GM19467 (cell line): ENCODE measurements around the gene PRC1.

ENCODE experiments used
- ATAC-seq: cut with Tn5 transposase; IDR thresholded peaks from one replicate; pipeline ENCODE4 v1.9.1; 2021; ENCODE audit warnings: mild to moderate bottlenecking, moderate library complexity; ENCODE audit not compliant: unreplicated experiment

PRC1 gene

DNA sequence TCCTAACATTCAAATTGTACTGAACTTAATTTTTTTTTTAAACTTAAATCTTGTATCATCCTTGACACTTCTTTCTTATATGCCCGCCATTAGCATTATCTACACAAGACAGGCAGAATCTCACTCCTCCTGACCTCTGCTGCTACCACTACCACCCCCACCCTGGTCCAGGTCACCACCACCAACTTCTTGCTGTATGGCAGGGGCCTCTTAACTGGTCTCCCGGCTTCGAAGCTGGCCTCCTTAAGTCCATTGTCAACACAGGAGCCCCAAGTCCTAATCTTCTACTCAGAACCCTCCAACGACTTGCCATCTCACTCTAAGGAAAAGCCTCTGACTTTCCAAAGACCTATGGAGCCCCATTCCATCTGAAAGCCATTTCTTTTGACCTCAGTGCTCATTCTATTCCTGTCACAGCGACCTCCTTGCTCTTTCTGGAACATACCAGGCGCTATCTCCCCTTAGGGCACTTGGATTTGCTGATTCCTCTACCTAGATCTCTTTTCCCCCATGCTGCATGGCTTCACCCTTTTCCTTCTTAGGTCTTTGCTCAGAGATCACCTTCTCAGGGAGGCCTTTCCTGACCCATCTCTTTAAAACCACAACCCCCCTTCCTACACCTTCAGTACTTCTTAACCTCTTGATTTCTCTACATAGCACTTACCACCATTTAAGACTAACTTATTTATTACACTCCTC lies 2.6 kb downstream of the PRC1 start:
- no peak for ATAC-seq

- ATAC-seq: no peak
Measured at GRCh38 chr15:90990446-90990845, 3.9 kb downstream of the PRC1 start.

DNA sequence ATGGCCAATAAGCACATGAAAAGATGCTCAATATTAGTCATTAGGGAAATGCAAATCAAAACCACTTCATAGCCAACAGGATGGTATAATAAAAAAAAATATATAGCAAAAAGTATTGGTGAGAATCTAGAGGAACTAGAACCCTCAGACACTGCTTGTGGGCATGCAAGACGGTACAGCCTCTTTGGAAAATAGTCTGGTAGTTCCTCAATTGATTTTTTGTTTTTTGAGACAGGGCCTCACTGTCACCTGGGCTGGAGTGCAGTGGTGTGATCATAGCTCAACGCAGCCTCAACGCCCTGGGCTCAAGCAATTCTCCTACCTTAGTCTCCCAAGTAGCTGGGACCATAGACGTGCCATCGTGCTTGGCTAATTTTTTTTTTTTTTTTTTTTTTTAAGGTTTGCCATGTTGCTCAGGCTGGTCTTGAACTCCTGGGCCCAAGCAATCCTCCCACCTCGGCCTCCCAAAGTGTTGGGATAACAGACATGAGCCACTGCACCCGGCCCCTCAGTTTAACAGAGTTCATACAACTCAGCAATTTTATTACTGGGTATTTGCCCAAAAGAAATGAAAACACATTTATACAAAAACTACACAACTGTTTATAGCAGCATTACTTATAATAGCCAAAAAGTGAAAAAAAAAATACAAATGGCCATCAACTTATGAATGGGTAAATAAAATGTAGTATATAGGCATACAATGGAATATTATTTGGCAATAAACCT lies 5.1 kb downstream of the PRC1 start:
- no peak for ATAC-seq

DNA sequence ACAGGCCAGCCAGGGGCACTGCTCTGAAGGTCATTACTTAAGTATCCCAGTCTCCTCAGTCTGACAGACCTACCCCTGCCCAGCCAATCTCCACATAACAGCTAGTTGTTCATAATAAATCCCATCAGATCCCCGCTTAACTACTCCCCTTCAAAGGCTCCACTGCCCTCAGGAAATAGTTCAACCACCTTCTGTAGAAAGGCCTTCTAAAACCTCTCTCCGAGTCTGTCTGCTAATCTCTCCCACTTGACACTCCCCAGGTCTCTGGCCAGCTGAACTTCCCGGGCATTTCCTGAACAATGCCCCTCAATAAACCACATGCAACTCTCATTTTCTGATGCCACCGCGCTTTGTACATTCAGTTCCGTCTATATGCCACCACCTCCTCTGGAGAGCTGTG lies 6.0 kb downstream of the PRC1 start:
- no peak for ATAC-seq

DNA sequence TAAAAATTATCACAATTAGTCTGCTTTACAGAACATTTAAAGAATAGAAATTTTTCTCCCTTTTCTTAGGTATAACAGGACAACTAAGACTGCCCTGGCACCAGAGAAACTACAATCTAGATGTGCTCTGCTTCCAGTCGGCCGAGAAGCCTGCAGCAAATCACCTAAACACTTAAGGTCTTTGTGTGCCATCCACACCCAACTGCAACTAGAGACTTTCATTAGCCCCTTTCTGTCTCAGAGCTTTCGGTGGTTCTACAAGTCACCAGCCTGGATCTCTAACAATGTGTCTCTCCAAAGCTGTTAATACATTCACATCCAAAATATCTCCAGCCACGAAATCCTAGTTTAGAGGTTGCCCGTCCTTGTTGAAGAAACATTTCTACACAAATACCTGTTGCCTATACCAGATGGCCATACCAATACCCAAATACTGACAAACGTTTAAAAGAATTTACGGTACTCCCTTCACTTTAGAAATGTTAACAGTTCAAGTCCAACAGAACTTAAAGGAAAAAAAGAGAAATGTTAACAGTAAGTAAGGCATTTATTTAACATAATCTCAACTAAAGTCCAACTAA lies 6.7 kb downstream of the PRC1 start:
- ATAC-seq: no peak

DNA sequence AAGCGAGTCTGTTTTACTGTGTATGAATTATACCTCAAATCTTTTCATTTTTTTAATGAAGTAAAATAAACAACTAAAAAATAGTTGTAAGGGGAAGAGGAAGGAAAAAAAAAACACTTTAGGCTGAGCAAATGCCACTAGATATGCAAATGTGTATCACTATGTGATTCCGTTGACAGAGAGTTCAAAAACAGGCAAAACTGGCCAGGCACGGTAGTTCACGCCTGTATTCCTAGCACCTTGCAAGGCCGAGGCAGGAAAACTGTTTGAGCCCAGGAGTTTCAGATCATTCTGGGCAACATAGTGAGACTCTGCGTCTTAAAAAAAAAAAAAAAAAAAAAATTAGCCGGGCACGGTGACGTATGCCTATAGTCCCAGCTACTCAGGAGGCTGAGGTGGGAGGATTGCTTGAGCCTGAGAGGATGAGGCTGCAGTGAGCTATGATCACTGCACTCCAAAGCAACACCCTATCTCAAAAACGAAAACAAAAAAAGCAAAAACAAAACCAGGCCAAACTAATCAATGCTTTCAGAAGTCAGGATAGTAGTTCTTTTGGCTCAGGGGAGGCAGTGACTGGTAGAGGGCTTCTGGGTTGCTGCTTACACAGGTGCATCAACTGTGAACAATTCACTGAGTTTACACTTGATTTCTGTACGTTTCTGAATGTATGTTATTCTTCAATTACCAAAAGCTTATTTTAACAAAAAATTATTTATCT lies 7.4 kb downstream of the PRC1 start:
- ATAC-seq: no peak

DNA sequence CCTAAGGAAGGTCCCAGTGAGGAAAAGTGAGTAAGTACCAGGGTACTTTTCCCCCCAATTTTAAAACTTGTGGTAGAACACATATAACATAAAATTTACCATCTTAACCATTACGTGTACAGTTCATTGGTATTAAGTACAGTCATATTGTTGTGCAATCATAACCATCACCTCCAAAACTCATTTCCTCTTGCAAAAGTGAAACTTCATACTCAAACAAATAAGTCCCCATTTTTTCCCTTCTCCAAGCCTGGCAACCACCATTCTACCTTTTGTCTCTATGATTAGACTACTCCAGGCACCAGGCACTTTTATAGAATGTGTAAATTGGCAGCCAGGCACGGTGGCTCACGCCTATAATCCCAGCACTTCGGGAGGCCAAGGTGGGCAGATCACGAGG lies 12.2 kb downstream of the PRC1 start:
- no peak for ATAC-seq

DNA sequence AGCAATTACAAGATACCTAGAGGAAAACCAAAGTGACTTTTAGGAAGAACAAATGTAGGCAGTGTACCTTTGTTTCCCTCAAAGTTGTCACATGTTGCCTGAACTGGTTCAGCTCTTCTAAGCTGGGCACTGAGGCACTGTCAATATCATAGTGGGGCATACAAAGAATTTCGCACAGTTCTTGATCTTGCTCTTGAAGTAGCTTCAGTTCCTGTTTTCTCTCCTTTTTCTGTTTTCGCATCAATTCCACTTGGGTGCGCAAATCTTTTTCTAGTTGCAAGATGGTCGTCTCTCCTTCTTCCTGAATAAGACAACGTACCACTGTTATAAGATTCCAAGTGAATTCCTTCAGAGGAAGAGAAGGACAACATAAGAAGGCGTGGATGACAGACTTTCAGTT lies 12.7 kb downstream of the PRC1 start:
- no peak for ATAC-seq

GRCh38 chr15:90979582-90979981 lies 14.8 kb downstream of the PRC1 start:
- no peak for ATAC-seq

GRCh38 chr15:90974216-90974615 lies 20.1 kb downstream of the PRC1 start:
- ATAC-seq: no peak

DNA sequence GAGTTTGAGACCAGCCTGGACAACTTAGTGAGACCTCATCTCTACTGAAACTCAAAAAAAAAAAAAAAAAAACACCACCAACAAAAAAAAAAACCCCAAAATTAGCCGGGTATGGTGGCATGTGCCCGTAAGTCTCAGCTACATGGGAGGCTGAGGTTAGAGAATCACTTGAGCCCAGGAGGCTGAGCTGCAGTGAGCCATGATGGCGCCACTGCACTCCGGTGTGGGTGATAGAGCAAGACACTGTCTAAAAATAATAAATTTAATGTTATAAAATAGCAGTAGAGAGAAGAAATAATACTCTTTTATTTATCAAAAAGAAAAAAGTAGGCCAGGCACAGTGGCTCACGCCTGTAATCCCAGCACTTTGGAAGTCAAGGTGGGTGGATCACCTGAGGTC lies 22.2 kb downstream of the PRC1 start:
- ATAC-seq: no peak

DNA sequence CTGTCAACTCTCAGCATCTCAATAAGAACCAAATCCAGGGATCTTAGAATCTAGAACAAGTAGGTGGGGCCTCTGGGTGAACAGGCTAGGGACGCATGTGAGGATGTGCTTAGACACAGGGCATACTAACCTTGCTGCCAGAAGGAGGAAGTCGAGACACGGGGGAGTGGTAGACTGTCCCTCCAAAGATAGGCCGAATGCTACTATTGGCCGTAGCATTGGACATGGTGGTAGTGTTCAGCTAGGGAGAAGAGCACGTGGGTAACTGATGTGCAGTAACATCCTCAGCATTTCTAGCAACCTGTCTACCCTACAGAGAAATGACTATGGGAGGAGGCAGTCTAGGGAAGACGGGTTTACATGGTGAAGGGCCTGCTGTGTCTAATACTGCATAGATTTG lies 24.1 kb downstream of the PRC1 start:
- no peak for ATAC-seq

- ATAC-seq: no peak
Measured at GRCh38 chr15:90968434-90968833, 25.9 kb downstream of the PRC1 start.

DNA sequence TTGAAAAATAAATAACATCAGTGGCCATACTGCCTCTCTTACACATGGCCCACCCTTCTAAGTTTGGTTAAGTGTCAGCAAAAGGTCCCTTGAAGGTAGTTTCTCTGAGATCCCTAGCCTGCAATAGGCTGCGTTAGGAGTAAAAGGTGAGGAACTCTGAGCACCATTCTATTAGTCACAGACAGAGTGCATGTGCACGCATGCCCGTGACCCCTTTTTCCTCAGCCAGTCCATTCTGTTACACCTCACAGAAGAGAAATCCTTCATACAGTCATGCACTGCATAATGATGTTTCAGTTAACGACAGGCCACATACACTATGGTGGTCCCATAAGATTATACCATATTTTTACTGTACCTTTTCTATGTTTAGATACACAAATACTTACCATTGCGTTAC lies 27.1 kb downstream of the PRC1 start:
- ATAC-seq: no peak

DNA sequence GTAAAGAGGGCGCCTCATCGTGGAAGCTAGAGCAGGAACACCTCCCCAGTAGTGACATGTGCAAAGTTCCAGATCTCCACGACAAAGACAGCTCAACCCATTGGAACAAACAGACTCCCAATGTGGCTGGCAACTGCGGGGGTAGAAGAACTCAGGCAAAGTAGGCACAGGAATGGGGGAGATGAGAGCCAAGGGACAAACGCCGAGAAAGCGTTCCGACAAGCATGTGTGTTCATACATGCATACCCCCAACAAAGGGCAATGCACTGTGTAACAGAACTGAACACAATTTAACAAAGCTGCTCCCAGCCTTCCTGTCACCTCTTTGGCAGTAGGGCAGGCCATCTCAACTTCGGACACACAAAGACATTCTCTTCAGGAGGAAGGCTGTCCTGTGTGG lies 28.1 kb downstream of the PRC1 start:
- no peak for ATAC-seq

GRCh38 chr15:90962021-90962420 lies 32.3 kb downstream of the PRC1 start:
- ATAC-seq: no peak

- ATAC-seq: no peak
Measured at GRCh38 chr15:90960298-90961091, 33.8 kb downstream of the PRC1 start.

DNA sequence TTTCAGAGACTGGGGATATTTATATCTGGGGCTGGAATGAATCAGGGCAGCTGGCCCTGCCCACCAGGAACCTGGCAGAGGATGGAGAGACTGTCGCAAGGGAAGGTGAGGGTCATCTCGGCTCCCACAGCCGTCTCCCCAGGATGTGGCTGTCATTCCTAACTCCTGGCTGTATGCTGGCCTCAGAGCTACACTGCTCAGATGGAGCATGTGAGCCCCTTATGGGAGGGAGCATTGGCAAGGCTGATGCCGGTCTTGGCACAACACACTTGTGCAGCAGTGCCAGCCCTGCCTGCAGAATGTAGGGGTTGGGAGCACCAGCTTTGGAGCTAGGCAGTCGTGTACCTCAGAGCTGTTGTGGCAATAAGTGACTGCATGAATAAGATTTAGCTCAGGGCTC lies 34.4 kb downstream of the PRC1 start:
- no peak for ATAC-seq

DNA sequence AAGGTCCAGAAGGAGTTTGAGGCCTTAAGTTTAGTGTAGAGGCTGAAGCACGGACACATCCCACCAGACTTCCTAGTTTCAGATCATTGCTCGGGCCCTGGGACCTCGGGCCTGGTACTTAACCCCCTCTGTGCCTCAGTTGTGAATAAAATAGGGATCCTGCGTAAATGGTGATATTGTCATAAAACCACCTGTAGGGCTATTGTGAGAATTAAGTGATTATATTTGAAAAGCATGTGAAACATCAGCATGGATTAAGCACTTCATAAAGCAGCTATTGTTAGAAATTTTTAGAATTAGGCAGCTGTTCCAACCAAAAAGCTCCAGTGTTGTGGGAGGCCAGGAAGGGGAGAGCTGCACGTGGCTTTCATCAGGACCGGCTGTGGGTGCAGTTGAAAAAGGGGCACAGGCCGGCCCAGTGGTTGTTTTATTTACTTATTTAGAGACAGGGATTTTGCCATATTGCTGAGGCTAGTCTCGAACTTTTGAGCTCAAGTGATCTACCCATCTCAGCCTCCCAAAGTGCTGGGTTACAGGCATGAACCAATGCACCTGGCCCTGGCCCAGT lies 35.2 kb downstream of the PRC1 start:
- ATAC-seq: no peak

DNA sequence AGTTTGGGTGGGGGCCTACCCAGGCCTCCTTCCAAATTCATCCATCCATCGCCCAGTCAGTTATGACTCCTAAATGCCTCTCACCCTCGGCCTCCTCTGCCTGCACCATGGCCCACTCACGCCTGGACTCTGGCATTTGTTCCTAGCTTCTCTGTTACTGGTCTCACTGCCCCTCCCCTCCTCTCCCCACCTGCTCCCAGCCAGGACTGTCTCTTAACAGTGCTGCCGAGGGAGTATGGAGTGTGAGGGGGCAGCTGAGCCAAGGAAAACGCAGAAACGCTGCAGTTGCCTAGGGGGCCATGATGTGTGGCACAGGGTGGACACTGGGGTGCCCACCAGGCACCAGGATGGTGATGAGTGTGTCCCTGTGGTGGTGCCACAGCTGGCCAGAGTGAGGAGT lies 36.5 kb downstream of the PRC1 start:
- no peak for ATAC-seq
